GM21447 (cell line): ENCODE results near the gene TAS2R60.
"Not testable (repeated sequence)": the region's sequence is repeated elsewhere in the genome, so short reads cannot be mapped to it uniquely, and the experiment has no call there.

Source experiments
- ATAC-seq: cut with Tn5 transposase; IDR thresholded peaks from one replicate; pipeline ENCODE4 v1.9.1; 2021; ENCODE audit not compliant: unreplicated experiment

TAS2R60 gene

DNA sequence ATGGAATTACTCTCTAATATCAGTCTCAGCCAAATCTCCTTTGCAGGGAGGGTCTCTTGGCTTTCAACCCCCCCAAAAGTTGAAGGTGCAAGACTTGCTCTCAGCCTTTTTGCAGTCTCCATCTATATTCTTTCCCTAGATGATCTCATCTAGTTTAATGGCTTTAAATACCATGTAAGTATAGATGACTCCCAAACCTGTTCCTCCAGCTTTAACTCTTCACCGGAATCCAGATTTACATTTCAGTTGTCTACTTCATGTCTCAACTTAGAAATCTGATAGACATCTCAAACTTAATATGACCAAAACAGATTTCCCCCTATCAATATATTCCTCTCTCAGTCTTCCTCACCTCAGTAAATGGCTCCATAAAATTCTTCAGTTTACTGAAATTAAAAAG, 24.5 kb downstream of the TAS2R60 start:
- ATAC-seq = no peak

DNA sequence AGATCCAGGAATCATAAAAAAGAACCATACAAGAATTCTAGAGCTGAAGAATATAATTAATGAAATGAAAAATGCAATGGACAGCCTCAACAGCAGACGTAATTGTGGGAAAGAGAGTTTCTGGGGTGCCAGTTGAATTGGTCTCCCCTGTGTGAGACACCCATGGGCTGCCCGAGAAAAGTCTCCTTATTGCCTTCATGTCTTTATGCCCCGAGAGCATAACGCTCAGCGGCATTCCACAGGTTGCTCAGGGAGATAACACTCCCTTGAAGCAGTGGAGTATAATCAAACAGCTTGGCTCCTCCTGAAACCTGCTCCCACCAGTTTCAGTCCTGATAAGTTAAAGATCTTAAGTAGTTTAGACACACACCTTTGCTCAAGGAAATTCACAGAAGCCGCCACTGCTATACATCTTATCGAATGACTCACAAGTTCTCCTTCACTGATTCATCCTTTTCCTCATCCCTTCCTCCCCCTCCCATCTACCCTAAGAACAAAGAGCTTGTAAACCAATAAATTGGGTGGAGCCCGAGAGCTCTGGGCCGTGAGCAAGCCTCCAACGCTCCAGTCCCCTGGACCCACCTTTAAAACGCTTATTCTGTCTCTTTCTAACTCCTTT, 28.9 kb downstream of the TAS2R60 start:
- ATAC-seq = not testable (repeated sequence)

DNA sequence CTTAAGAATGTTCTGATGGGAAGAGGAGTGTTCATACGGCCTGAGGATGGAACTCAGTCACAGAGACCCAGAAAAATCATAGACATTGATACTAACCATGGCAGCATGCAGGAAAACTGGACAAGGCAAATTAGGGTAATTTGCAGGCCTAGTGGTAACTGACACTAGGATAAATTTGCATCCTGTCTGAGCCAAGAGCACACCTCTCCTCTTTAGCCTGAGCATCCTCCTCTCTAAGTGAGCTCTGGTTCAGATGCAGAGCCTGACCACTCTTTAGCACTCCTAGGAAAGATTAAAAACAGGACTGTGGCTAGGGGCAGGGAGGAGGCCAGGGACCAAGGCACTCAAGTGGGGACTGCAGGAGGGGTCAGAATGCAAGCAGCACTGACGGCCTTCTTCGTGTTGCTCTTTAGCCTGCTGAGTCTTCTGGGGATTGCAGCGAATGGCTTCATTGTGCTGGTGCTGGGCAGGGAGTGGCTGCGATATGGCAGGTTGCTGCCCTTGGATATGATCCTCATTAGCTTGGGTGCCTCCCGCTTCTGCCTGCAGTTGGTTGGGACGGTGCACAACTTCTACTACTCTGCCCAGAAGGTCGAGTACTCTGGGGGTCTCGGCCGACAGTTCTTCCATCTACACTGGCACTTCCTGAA, 34.4 kb downstream of the TAS2R60 start, which contains the start of gene TAS2R41:
Gene TAS2R41 (plus strand): TSS at position 373 of the 650 bp plus-strand sequence. CDS start 0 bp downstream, at position 373.
- no peak for ATAC-seq

DNA sequence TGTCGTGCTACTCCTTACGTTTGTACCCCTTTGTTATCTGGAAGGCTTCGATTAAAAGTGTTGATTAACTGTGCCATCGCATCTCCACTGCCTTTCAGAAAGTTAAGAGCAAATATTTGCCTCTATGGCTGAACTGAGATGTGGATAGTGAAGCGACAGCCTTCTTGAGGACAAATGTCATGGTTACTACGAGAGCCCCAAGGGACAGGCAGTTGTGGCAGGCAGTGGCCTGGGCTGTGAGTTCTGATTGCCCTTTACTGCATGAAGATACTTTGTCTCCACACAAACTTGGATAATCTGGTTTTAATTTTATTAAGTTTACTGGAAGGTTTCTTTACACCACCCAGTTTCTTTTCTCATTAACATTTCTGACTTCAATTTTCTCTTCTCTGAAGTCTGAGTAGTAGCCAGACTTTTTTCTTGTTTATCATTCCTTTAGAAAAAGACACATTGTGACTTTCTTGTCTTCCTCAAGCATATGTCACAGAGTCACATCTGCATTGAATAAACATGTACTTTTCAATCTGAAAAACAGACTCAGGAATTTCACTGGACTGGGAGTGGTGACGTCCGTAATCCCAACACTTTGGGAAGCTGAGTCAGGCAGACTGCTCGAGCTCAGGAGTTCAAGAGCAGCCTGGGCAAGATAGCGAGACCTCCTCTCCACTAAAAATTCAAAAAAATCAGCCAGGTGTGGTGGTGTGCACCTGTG, 36.0 kb downstream of the TAS2R60 start:
- ATAC-seq = no peak

DNA sequence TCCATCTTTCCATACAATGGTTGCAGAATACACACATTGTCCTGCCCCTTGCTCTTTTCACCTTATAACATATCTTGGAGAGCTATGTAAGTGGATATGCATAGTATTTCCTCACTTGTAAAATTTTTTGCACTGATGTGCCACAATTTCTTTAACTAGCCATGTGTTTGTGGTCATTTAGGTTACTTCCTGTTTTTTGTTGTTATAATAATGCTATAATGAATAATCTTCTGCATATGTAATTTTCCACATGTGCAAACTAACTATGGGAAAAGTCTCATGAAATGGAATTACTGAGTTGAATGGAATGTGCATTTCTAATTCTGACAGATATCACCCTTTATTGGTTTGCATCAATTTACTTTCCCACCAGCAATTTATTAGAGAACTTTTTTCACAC, 37.2 kb downstream of the TAS2R60 start:
- ATAC-seq = no peak

DNA sequence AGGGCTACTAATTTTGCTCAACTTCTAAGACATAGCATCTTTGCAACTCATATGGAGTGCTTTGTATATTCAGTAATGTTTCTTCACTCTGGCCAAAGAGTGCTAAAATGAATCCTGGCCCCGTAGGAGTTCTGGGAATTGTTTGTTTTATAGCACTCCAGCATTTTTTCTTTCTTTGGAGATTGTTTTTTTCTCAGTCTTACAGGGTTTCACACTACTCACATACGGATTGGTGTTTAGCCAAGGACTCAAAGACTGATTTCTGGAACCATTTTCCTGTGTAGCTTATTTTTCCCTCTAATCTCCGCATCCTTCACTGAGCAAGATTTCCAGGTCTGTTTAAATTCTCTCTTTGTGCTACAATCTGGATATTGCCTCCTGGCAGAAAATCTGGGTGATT, 40.9 kb downstream of the TAS2R60 start:
- no peak for ATAC-seq

DNA sequence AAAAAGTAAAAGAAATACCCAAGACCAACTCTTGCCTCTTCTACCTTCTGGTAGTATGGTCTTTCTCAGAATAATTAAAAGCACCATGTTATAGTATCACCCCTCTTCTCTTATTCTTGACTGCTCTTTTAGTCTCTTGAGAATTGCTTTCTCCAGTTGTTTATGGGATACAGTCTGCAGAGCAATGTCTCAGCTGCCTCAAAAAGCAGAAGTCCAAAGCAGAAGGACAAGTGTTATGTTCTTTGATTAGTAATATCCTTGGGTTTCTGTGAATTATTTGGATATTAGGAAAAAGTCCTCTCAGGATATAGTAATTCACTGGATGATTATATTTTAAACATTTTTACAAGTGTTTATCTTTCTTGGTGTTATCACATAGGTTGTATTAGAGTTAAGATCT, 41.8 kb downstream of the TAS2R60 start:
- ATAC-seq = no peak

DNA sequence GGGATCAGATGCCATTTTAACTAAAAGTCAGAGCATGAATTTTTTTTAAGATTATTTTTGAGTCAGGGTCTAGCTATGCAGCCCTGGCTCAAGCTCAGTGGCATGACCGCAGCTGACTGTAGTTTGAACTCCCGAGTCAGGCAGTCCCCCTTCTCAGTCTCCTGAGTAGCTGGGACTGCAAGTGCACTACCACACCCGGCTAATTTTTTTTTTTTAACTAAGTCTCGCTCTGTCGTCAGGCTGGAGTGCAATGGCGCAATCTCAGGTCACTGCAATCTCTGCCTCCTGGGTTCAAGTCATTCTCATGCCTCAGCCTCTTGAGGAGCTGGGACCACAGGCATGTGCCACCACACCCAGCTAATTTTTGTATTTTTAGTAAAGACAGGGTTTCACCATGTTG, 42.2 kb downstream of the TAS2R60 start:
- ATAC-seq = no peak

DNA sequence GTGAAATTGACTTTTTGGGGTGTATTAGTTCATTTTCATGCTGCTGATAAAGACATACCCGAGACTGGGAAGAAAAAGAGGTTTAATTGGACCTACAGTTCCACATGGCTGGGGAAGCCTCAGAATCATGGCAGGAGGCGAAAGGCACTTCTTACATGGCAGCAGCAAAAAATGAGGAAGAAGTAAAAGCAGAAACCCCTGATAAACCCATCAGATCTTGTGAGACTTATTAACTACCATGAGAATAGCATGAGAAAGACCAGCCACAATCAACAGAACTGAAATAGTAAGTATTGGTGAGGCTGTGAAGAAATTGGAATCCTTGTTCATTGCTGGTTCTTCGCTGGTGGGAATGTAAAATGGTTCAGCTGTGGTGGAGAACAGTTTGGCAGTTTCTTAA, 43.0 kb downstream of the TAS2R60 start:
- not testable (repeated sequence) for ATAC-seq

DNA sequence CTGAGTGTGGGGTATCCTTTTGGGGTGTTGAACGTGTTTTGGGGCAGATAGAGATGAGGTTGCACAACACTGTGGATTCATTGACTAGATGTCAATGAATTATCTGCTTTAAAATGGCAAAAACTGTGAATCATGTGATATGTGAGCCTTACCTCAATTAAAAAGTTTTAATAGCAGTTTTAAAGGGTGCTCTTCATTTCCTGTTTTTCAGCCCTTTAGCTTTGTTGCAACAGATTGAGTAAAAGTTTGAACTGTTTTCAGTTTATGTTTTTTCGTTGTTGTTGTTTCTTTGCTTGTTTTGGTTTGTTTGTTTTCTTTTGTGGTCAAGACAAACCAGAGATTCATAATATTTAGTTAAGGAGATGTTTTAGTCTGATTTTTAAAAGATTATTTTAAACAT, 43.8 kb downstream of the TAS2R60 start:
- no peak for ATAC-seq

DNA sequence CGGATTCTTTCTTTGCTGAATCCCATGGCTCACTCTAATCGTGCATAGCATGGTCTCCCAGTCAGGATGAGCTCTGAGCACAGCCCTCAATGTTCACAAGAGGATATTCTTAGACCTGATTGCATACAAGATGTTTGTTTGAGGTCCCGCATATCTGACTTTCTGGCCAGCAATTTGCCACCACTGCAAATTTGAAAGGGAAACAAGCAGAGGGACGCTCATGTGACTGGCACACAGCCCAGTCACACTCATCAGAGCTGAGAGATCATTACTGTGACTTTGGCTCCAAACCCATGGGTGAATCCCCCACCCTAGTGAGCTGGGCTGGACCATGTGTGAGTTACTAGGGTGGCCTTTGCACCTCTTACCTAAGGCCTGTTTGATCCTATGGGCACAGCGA, 44.3 kb downstream of the TAS2R60 start:
- no peak for ATAC-seq

DNA sequence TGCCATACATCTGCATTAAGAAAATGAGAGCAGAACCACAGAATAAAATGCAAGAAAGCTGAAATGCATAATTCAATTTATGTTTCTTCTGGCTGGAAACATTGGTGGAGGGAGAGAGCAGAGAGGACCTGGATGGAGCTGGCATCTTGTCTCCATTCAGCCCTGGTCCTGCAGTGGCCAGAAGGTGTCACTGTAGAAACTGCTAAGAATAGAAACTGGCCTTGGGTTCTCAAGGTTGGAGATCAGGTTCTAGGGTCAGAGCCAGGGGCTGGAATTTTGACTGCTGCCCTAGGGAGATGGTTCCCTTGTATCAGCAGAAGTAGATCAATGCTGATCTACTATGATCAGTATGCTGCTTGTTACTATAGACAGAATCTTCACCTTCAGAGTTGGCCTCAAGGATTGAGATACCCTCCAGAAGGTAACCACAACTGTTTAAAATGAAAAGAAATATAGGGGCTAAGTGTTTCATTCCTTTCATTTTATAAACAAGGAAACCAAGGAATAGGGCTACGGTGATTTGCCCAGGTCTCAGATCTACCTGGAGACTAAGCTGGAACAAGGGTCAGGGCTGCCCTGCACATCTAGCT, 47.6 kb downstream of the TAS2R60 start:
- no peak for ATAC-seq

DNA sequence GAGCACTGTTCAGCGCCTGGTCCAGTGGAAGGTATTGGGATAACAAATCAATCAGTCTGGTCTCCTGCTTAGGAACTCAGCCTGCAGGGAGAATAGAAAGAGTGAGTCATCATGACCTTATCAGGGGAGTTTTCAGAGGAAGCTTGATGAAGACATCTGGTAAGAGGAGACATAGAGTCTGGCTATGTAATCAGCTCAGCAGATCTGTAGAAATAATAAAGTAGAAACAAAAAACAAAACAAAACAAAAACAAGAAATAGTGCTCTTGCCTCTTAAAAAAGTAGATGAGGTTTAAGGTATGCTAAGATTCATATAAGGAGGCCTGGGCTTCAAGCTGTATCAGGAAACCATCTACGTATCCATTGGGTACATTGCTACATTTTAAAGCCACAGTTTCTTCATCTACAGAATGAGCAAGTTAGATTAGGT, 48.8 kb downstream of the TAS2R60 start:
- ATAC-seq = peak; percentile 54

DNA sequence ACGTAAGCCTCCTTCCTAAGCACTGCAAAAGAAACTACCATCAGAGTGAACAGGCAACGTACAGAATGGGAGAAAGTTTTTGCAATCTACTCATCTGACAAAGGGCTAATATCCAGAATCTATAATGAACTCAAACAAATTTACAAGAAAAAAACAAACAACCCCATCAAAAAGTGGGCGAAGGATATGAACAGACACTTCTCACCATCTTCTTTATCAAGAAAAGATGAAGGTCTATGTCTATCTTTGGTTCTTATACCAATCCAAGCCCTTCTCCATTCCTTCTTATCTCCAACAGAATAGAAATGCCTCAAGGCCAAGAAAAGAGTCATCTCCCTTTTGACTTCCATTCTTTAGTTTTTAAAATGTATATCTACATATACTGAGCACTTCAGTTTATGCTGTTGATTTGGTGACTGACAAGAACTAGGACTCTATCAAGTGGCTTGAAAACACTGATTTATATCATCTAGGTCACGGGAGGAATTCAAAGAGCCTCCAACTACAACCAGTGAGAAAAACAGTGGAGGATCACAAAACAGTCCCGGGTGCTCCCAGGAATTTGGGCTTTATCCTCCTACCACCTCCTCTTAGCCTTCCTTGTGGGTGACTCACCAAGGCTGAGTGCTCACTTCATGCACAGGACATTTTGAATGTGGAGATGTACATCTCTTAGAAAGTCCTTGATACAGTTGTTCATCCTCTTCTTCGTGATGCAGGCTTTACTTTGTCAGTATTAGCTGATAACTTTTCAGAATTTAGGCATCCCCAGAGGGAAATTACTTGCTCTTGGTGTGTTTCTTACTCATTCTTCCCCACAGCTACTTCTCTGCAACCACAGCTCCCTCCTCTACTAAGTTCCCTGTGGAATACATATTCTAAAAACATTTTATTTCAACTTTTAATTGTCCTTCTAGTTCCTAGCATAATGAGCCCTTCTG, 49.8 kb downstream of the TAS2R60 start:
- ATAC-seq = no peak

DNA sequence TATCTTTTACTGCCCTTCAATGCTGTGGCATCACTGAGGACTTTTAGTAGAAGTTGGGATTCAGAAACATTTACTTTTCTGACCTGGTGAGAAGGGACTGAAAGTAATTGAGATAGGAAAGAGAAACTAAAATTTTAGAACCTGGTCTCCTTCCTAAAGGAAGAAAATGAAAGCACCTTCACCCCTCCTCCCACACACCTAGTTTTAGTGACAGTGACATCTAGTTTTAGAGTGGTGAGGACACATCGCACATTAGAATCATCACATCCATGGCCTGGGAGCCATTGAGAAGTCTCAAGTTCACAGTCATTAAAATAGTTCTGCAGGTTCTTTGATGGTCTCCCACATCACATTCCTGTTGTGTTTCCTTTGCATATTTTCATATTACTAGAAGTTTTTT, 50.5 kb downstream of the TAS2R60 start:
- no peak for ATAC-seq
